ENCODE results near the gene EEF1AKMT1.

The EEF1AKMT1 gene

GRCh38 chr13:20767309-20767943, 6.3 kb downstream of the EEF1AKMT1 start:
- no peak overlapping the region for H3K4me2 ChIP-seq (ENCODE audit: low read depth, low read length, poor library complexity, severe bottlenecking)
- H3K9me2 ChIP-seq (replicated peaks; ENCODE audit: insufficient read depth, low read length): no peaks in the 10 kb centered on the region
- H3F3A ChIP-seq (ENCODE audit: insufficient read depth): no peaks in the 10 kb centered on the region
- H3K4me3 ChIP-seq (ENCODE audit: insufficient read depth, low read length, poor library complexity, severe bottlenecking): no peak overlapping the region
- no peak overlapping the region for H2AFZ ChIP-seq (ENCODE audit: low read depth, low read length, severe bottlenecking)
- no peaks in the 10 kb centered on the region for H3K27me3 ChIP-seq (ENCODE audit: low read length)
- no peaks in the 10 kb centered on the region for H3K9me3 ChIP-seq (ENCODE audit: insufficient read depth, low read length)
- no peak overlapping the region for H3K27ac ChIP-seq (ENCODE audit: low read depth, low read length)
- H4K20me1 ChIP-seq (ENCODE audit: low read depth, low read length): no peaks in the 10 kb centered on the region
- peaks cover 4% of the 10 kb centered on the region for H3K79me2 ChIP-seq (ENCODE audit: insufficient read depth, low read length)
- TF ChIP-seq CTCF (IDR thresholded peaks at IDR 0.05; ENCODE audit: insufficient read depth, low read length, poor library complexity, severe bottlenecking) (no peak), EZH2phosphoT487 (conservative IDR thresholded peaks at IDR 0.05; ENCODE audit: low read length) (no peak)
- H3K36me3 ChIP-seq (ENCODE audit: low read length): 0 out of 2 replicates have a peak, but pooled peaks cover 5% of the 10 kb centered on the region
- no peak overlapping the region for H3K9ac ChIP-seq (ENCODE audit: low read length)

- Histone ChIP-seq H3K9ac (ENCODE audit: low read length) (no peak overlapping the region), H3F3A (ENCODE audit: insufficient read depth) (no peaks in the 10 kb centered on the region), H3K27ac (ENCODE audit: low read depth, low read length) (no peak overlapping the region), H3K36me3 (ENCODE audit: low read length) (no peaks in the 10 kb centered on the region), H3K9me3 (ENCODE audit: insufficient read depth, low read length) (no peaks in the 10 kb centered on the region), H2AFZ (ENCODE audit: low read depth, low read length, severe bottlenecking) (no peak overlapping the region), H3K4me3 (ENCODE audit: insufficient read depth, low read length, poor library complexity, severe bottlenecking) (no peak overlapping the region), H3K27me3 (ENCODE audit: low read length) (no peaks in the 10 kb centered on the region), H3K79me2 (ENCODE audit: insufficient read depth, low read length) (no peaks in the 10 kb centered on the region), H3K9me2 (replicated peaks; ENCODE audit: insufficient read depth, low read length) (no peaks in the 10 kb centered on the region), H3K4me2 (ENCODE audit: low read depth, low read length, poor library complexity, severe bottlenecking) (no peak overlapping the region), H4K20me1 (ENCODE audit: low read depth, low read length) (no peaks in the 10 kb centered on the region)
- TF ChIP-seq CTCF (IDR thresholded peaks at IDR 0.05; ENCODE audit: insufficient read depth, low read length, poor library complexity, severe bottlenecking): no peak
- no peak for TF ChIP-seq EZH2phosphoT487 (conservative IDR thresholded peaks at IDR 0.05; ENCODE audit: low read length)
Observed at GRCh38 chr13:20760872-20761271, 12.9 kb downstream of the EEF1AKMT1 start.

- H4K20me1 ChIP-seq (ENCODE audit: low read depth, low read length): no peaks in the 10 kb centered on the region
- H3K27ac ChIP-seq (ENCODE audit: low read depth, low read length): no peak overlapping the region
- H3K27me3 ChIP-seq (ENCODE audit: low read length): no peaks in the 10 kb centered on the region
- no peak for TF ChIP-seq CTCF (IDR thresholded peaks at IDR 0.05; ENCODE audit: insufficient read depth, low read length, poor library complexity, severe bottlenecking)
- peaks cover 7% of the 10 kb centered on the region; the same call in 1 of the 2 replicates for H3K36me3 ChIP-seq (ENCODE audit: low read length)
- H3K4me3 ChIP-seq (ENCODE audit: insufficient read depth, low read length, poor library complexity, severe bottlenecking): no peak overlapping the region
- H3K9ac ChIP-seq (ENCODE audit: low read length): no peak overlapping the region
- H3K79me2 ChIP-seq (ENCODE audit: insufficient read depth, low read length): no peaks in the 10 kb centered on the region
- no peaks in the 10 kb centered on the region for H3F3A ChIP-seq (ENCODE audit: insufficient read depth)
- H3K4me2 ChIP-seq (ENCODE audit: low read depth, low read length, poor library complexity, severe bottlenecking): no peak overlapping the region
- no peaks in the 10 kb centered on the region for H3K9me2 ChIP-seq (replicated peaks; ENCODE audit: insufficient read depth, low read length)
- no peak overlapping the region for H2AFZ ChIP-seq (ENCODE audit: low read depth, low read length, severe bottlenecking)
- H3K9me3 ChIP-seq (ENCODE audit: insufficient read depth, low read length): peaks cover 24% of the 10 kb centered on the region; the same call in 1 of the 2 replicates
Observed at GRCh38 chr13:20754009-20754408, 19.8 kb downstream of the EEF1AKMT1 start.

Measured in SU-DHL-6 (cell line).